H1 (cell line): ENCODE measurements around the gene CC2D1A. TPM values are rescaled to one million over a fixed set of nuclear protein-coding genes. Genes with fewer than 3 reads are reported as not detected.

Experiments used
- CTCF ChIA-PET: fragments of 300-600 bp; sonication (Branson Sonifier 250); formaldehyde crosslinking; loops from one replicate; lab custom pipeline; 2021; ENCODE audit not compliant: partially characterized antibody; lab: Charles Lee
- POLR2A ChIA-PET: fragments of 300-600 bp; sonication (Branson Sonifier 250); formaldehyde crosslinking; loops from one replicate; lab custom pipeline; 2021; ENCODE audit warnings: inconsistent platforms; ENCODE audit not compliant: partially characterized antibody; lab: Charles Lee
- DNase-seq, 2 experiments: peaks; one replicate each; pipeline versions ENCODE4 v3.0.0 to v3.0.0-alpha.2; 2010 to 2022; ENCODE audit warnings: low spot score in 2 of 2, low read depth in 1 of 2, mixed read lengths in 1 of 2
- FAIRE-seq: peaks from 2 replicates; lab custom pipeline; 2011; peaks lifted over from hg19 to GRCh38; lab: Jason Lieb, UNC
- H2AFZ ChIP-seq: 2 replicates; pipeline ENCODE4 v1.8.1; 2012; ENCODE audit warnings: low read length, inconsistent platforms
- H2AK5ac ChIP-seq: 2 replicates; pipeline ENCODE4 v1.6.1; 2013; ENCODE audit warnings: low read depth, low read length
- H2BK120ac ChIP-seq: replicated peaks from 2 replicates; pipeline ENCODE3; 2013; ENCODE audit warnings: low read depth, low read length, inconsistent platforms
- H2BK12ac ChIP-seq: 2 replicates; pipeline ENCODE4 v1.6.1; 2013; ENCODE audit warnings: low read depth, low read length
- H2BK15ac ChIP-seq: 2 replicates; pipeline ENCODE4 v1.6.1; 2013; ENCODE audit warnings: low read length
- H2BK20ac ChIP-seq: 2 replicates; pipeline ENCODE4 v1.6.1; 2013; ENCODE audit warnings: low read length
- H2BK5ac ChIP-seq: 2 replicates; pipeline ENCODE4 v1.6.1; 2013; ENCODE audit warnings: low read depth, low read length
- H3K14ac ChIP-seq: 2 replicates; pipeline ENCODE4 v1.6.1; 2013; ENCODE audit warnings: inconsistent platforms; ENCODE audit not compliant: insufficient read length
- H3K18ac ChIP-seq: 2 replicates; pipeline ENCODE4 v1.6.1; 2013; ENCODE audit warnings: low read length; ENCODE audit errors: extremely low read depth
- H3K23ac ChIP-seq: 2 replicates; pipeline ENCODE4 v1.6.1; 2013; ENCODE audit warnings: inconsistent platforms; ENCODE audit not compliant: insufficient read length
- H3K23me2 ChIP-seq: 2 replicates; pipeline ENCODE4 v1.6.1; 2013; ENCODE audit warnings: low read depth, low read length
- H3K27ac ChIP-seq: 2 replicates; pipeline ENCODE4 v1.6.1; 2011; ENCODE audit warnings: low read depth, low read length, inconsistent platforms
- H3K27me3 ChIP-seq, 4 experiments: replicated peaks in 1 of 4; 1 replicate in 1 of 4; 2 replicates in 3 of 4; pipeline versions ENCODE4 v1.6.1 to v1.8.1; 2011 to 2013; ENCODE audit warnings: low read length in 3 of 4, mild to moderate bottlenecking in 3 of 4, inconsistent platforms in 2 of 4, mixed read lengths in 2 of 4, moderate library complexity in 1 of 4; ENCODE audit not compliant: control insufficient read depth in 3 of 4, insufficient read depth in 3 of 4; ENCODE audit errors: extremely low read depth in 1 of 4
- H3K36me3 ChIP-seq, 4 experiments: 2 replicates each; pipeline versions ENCODE4 v1.6.1 to v1.8.1; 2011 to 2013; ENCODE audit warnings: mild to moderate bottlenecking in 4 of 4, low read length in 3 of 4, moderate library complexity in 2 of 4, control low read depth in 1 of 4, inconsistent platforms in 1 of 4; ENCODE audit not compliant: insufficient read depth in 4 of 4, control insufficient read depth in 2 of 4
- H3K4ac ChIP-seq: replicated peaks from 2 replicates; pipeline ENCODE3; 2013; ENCODE audit warnings: low read length, low read depth, mixed read lengths, inconsistent platforms; ENCODE audit not compliant: insufficient read length
- H3K4me1 ChIP-seq, 4 experiments: replicated peaks in 1 of 4; 1 replicate in 1 of 4; 2 replicates in 3 of 4; pipeline versions ENCODE4 v1.6.1 to v1.8.1; 2011 to 2013; ENCODE audit warnings: low read length in 3 of 4, inconsistent platforms in 2 of 4, mixed read lengths in 1 of 4; ENCODE audit not compliant: insufficient read depth in 4 of 4, control insufficient read depth in 3 of 4
- H3K4me2 ChIP-seq, 2 experiments: 2 replicates each; pipeline versions ENCODE4 v1.6.1 to v1.8.1; 2011 to 2013; ENCODE audit warnings: low read depth in 2 of 2, low read length in 2 of 2, control low read depth in 1 of 2, inconsistent platforms in 1 of 2, mild to moderate bottlenecking in 1 of 2; ENCODE audit not compliant: insufficient read depth in 1 of 2
- H3K4me3 ChIP-seq, 4 experiments: fragments of 200-600, 300-600 bp in 1 of 4; sonication (generic), shearing (Covaris generic), sonication (Bioruptor Twin) in 1 of 4; 2 replicates each; pipeline versions ENCODE4 v1.5.1 to v1.8.1; 2011 to 2016; ENCODE audit warnings: low read length in 4 of 4, low read depth in 3 of 4, control low read depth in 2 of 4, inconsistent platforms in 2 of 4, mild to moderate bottlenecking in 2 of 4, mixed read lengths in 1 of 4, moderate library complexity in 1 of 4; ENCODE audit not compliant: insufficient read depth in 2 of 4; ENCODE audit errors: extremely low read depth in 1 of 4
- H3K56ac ChIP-seq: replicated peaks from 2 replicates; pipeline ENCODE3; 2013; ENCODE audit warnings: low read depth, mild to moderate bottlenecking, mixed read lengths, low read length, inconsistent platforms; ENCODE audit not compliant: insufficient read length
- H3K79me1 ChIP-seq: 2 replicates; pipeline ENCODE4 v1.6.1; 2013; ENCODE audit warnings: low read depth, low read length, control low read depth
- H3K79me2 ChIP-seq, 2 experiments: 2 replicates each; pipeline versions ENCODE4 v1.6.1 to v1.8.1; 2012 to 2013; ENCODE audit warnings: low read length in 2 of 2, mild to moderate bottlenecking in 2 of 2, inconsistent platforms in 1 of 2; ENCODE audit not compliant: insufficient read depth in 2 of 2, control insufficient read depth in 1 of 2
- H3K9ac ChIP-seq, 4 experiments: replicated peaks in 1 of 4; 1 replicate in 1 of 4; 2 replicates in 3 of 4; pipeline versions ENCODE4 v1.6.1 to v1.8.1; 2011 to 2013; ENCODE audit warnings: low read depth in 3 of 4, low read length in 3 of 4, control low read depth in 2 of 4, mild to moderate bottlenecking in 2 of 4, moderate library complexity in 2 of 4, inconsistent platforms in 1 of 4; ENCODE audit errors: extremely low read depth in 1 of 4
- H3K9me3 ChIP-seq, 2 experiments: 2 replicates each; pipeline versions ENCODE4 v1.6.1 to v1.8.1; 2012 to 2013; ENCODE audit warnings: mild to moderate bottlenecking in 2 of 2, moderate library complexity in 2 of 2, control low read depth in 1 of 2, inconsistent platforms in 1 of 2, low read depth in 1 of 2, low read length in 1 of 2, mixed read lengths in 1 of 2; ENCODE audit not compliant: insufficient read depth in 2 of 2
- H4K20me1 ChIP-seq, 2 experiments: replicated peaks in 1 of 2; 2 replicates each; pipeline versions ENCODE3 to v1.8.1; 2011 to 2013; ENCODE audit warnings: inconsistent platforms in 2 of 2, low read length in 2 of 2, mild to moderate bottlenecking in 1 of 2; ENCODE audit not compliant: insufficient read depth in 2 of 2, control insufficient read depth in 1 of 2
- H4K5ac ChIP-seq: 2 replicates; pipeline ENCODE4 v1.6.1; 2013; ENCODE audit warnings: low read length, low read depth, mixed read lengths, inconsistent platforms; ENCODE audit not compliant: insufficient read length
- H4K8ac ChIP-seq: 2 replicates; pipeline ENCODE4 v1.8.0; 2013; ENCODE audit warnings: mild to moderate bottlenecking, moderate library complexity, low read length, inconsistent platforms; ENCODE audit not compliant: insufficient read depth; ENCODE audit errors: extremely low read depth
- H4K91ac ChIP-seq: replicated peaks from 2 replicates; pipeline ENCODE3; 2013; ENCODE audit warnings: low read length, mixed read lengths, inconsistent platforms; ENCODE audit not compliant: insufficient read length
- BACH1 ChIP-seq: IDR thresholded peaks from 2 replicates; pipeline ENCODE4 v1.6.1; 2012; ENCODE audit warnings: low read length, improper control_type of control experiment
- PHF8 ChIP-seq: fragments of 200-600 bp; sonication (generic); conservative IDR thresholded peaks from 2 replicates; pipeline ENCODE4 v1.7.1; 2012; ENCODE audit warnings: low read depth, mild to moderate bottlenecking, inconsistent platforms, low read length, moderate library complexity
- RAD21 ChIP-seq, 2 experiments: IDR thresholded peaks in 1 of 2; conservative IDR thresholded peaks in 1 of 2; 2 replicates each; pipeline ENCODE4 v1.6.1; 2011; ENCODE audit warnings: low read depth in 2 of 2, low read length in 2 of 2, improper control_type of control experiment in 1 of 2, inconsistent platforms in 1 of 2, mild to moderate bottlenecking in 1 of 2, moderate library complexity in 1 of 2
- SIX5 ChIP-seq: IDR thresholded peaks from 2 replicates; pipeline ENCODE4 v1.6.1; 2011; ENCODE audit warnings: mild to moderate bottlenecking, low read depth, low read length
- WGBS, 2 experiments: shearing (Covaris generic) in 1 of 2; methylation state at CpG; one replicate each; pipeline versions ENCODE4 v1.1.6 to v1.1.7; 2013 to 2015; ENCODE audit warnings: low lambda C conversion rate in 2 of 2, mixed read lengths in 2 of 2, inconsistent platforms in 1 of 2, low coverage in 1 of 2, missing lambda C conversion rate in 1 of 2; ENCODE audit not compliant: insufficient replicate concordance in 2 of 2, insufficient coverage in 1 of 2, insufficient read length in 1 of 2; ENCODE audit errors: extremely low coverage in 1 of 2, missing lambda C conversion rate in 1 of 2; 5-methylcytosine and 5-hydroxymethylcytosine counted together
- polyA plus RNA-seq, 7 experiments: library from polyadenylated mRNA; depleted of rRNA in 3 of 7; stranded (reverse) in 5 of 7; unstranded in 2 of 7; fragments of >200 nt in 5 of 7; fragments of 200-250 nt in 2 of 7; gene quantifications; 1 replicate in 5 of 7; 2 replicates in 1 of 7; 4 replicates in 1 of 7; pipeline versions ENCODE4 v1.2.1 to v1.2.3, GENCODE V29; 2011 to 2013; ENCODE audit warnings: missing spikeins in 2 of 7, mixed read lengths in 2 of 7
- total RNA-seq: library from RNA; stranded (reverse); fragmentation: NEBNext Ultra II Directional; extraction: Animal tissue kit (Norgen Biotek cat#: 25700); gene quantifications from 2 replicates; pipeline ENCODE4 v1.2.1, GENCODE V29; 2021
- TF ChIP-seq, protein P1 (sequence below): IDR thresholded peaks from 2 replicates; pipeline ENCODE4 v1.6.1; 2012; ENCODE audit warnings: inconsistent platforms

CC2D1A gene
- total and polyA plus RNA-seq, 2 of the 8 experiments (the other 6 are each of a cell fraction or from before 2014, with no cell fraction given): 12.5 to 33.0 TPM

DNA sequence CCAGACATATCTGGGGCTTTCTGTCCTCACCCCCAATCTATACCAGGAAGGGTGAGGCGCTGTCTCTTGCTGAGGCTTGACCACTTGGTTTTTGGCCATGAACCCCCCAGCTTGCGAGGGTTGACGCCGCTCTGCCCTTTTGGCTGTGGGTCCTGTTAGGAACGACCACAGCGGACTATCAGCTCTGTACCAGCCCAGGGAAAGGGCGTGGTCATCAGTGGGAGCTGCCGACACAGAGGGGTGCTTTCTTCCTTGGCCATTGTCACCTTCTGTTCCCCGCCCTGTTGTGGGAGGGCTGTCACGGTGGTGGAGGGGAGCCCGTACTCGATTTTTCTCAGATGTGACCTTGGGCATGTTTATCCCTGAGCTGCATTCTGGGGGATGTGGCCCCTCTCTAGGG is 52.0 kb downstream of the CC2D1A start:
- Histone ChIP-seq H3K4me1 (peaks cover 0 to 7% (median 6%) of the 10 kb centered on the region in 4 experiments; a peak in 6 of 7 replicates), H3K56ac (no peak overlapping the region), H4K91ac (no peak overlapping the region), H3K14ac (no peak overlapping the region), H3K79me1 (peaks cover 13% of the 10 kb centered on the region), H3K18ac (no peak overlapping the region), H2BK15ac (no peak overlapping the region), H3K9ac (no peak overlapping the region), H3K4me2 (no peak overlapping the region), H3K4me3 (no peak overlapping the region), H3K27ac (no peak overlapping the region), H4K20me1 (peaks cover 0 to 16% of the 10 kb centered on the region in 2 experiments), H2AK5ac (no peak overlapping the region), H3K9me3 (no peaks in the 10 kb centered on the region), H2BK5ac (no peak overlapping the region), H3K27me3 (peaks cover 0 to 4% (median 0%) of the 10 kb centered on the region in 4 experiments; a peak in 2 of 7 replicates), H2BK20ac (no peak overlapping the region), H3K79me2 (peaks cover 0 to 16% of the 10 kb centered on the region in 2 experiments; a peak in 3 of 4 replicates), H2BK12ac (no peak overlapping the region), H3K23ac (no peak overlapping the region), H3K36me3 (peaks cover 20 to 45% (median 45%) of the 10 kb centered on the region in 4 experiments), H2BK120ac (no peak overlapping the region), H4K5ac (no peak overlapping the region), H3K23me2 (peaks cover 13% of the 10 kb centered on the region; the same call in 1 of the 2 replicates), H2AFZ (no peak overlapping the region), H4K8ac (no peak overlapping the region), H3K4ac (no peak overlapping the region)
- DNase-seq: no peak
- ChIA-PET POLR2A (interaction anchor here (0.8 to 2.3 kb wide), 9 partner anchors 12 to 48 kb away, joined by 3 to 7 read pairs (median 3); partner anchors contain the start of gene RFX1), CTCF (interaction anchor here (1.1 to 7.8 kb wide), 3 partner anchors 17 to 54 kb away, joined by 3 to 77 read pairs (median 4); no protein-coding TSS in a partner anchor)
- 90% methylated on average over 12 of the region's 12 CpGs; no CpG with 5 or more reads in 1 of the 2 experiments for WGBS, 2 experiments
- no peak for TF ChIP-seq BACH1
- TF ChIP-seq, protein P1, sequence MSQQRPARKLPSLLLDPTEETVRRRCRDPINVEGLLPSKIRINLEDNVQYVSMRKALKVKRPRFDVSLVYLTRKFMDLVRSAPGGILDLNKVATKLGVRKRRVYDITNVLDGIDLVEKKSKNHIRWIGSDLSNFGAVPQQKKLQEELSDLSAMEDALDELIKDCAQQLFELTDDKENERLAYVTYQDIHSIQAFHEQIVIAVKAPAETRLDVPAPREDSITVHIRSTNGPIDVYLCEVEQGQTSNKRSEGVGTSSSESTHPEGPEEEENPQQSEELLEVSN: no peak
- TF ChIP-seq PHF8: no peak
- TF ChIP-seq RAD21 (IDR thresholded peaks at IDR 0.05 in 1 of 2, conservative IDR thresholded peaks at IDR 0.05 in 1 of 2; ENCODE audit: low read depth in 2 of 2, low read length in 2 of 2): no peak
- no peak for TF ChIP-seq SIX5
- FAIRE-seq: no peak
